Ascending aorta (tissue), 2 donors: ENCODE measurements around the gene PRDM13. TPM values are rescaled to one million over a fixed set of nuclear protein-coding genes. Genes with fewer than 3 reads are reported as not detected.
"Not testable (repeated sequence)": the region's sequence is repeated elsewhere in the genome, so short reads cannot be mapped to it uniquely, and the experiment has no call there.

ENCODE experiments used
- DNase-seq, 2 donors: peaks; one replicate each; pipeline ENCODE4 v3.0.0-alpha.2; 2019; ENCODE audit warnings: low spot score in 2 of 2
- H3K27ac ChIP-seq, 2 donors: fragments of 200-600 bp; sonication (generic); one replicate each; pipeline ENCODE4 v1.5.1; 2016 to 2017; ENCODE audit warnings: mild to moderate bottlenecking in 1 of 2
- H3K27me3 ChIP-seq: fragments of 200-600 bp; sonication (generic); one replicate; pipeline ENCODE4 v1.5.1; 2017
- H3K36me3 ChIP-seq, 2 donors: fragments of 200-600 bp; sonication (generic); one replicate each; pipeline ENCODE4 v1.5.1; 2016
- H3K4me1 ChIP-seq, 2 donors: fragments of 200-600 bp; sonication (generic); one replicate each; pipeline ENCODE4 v1.5.1; 2016 to 2017; ENCODE audit warnings: mild to moderate bottlenecking in 1 of 2
- H3K4me3 ChIP-seq, 2 donors: fragments of 200-600 bp; sonication (generic); one replicate each; pipeline ENCODE4 v1.5.1; 2016 to 2017; ENCODE audit warnings: mild to moderate bottlenecking in 1 of 2
- H3K9me3 ChIP-seq, 2 donors: fragments of 200-600 bp; sonication (generic); one replicate each; pipeline ENCODE4 v1.5.1; 2016
- CTCF ChIP-seq, 3 experiments: fragments of 200-600 bp in 2 of 3; fragments of 450-650 bp in 1 of 3; sonication (generic) in 2 of 3; IDR thresholded peaks; one replicate each; pipeline ENCODE4 v1.5.1; 2016 to 2019; ENCODE audit warnings: antibody characterized with exemption in 3 of 3, mild to moderate bottlenecking in 1 of 3, moderate library complexity in 1 of 3
- intact Hi-C: fragments of 100-400 bp; cut with DNase I; formaldehyde crosslinking; loops from one replicate; pipeline ENCODE4 v1.15.1; 2023
- total RNA-seq: library from RNA; depleted of rRNA; stranded (reverse); fragments of >200 nt; gene quantifications from one replicate; pipeline ENCODE4 v1.1.0, GENCODE V29; 2016

The PRDM13 gene
- total RNA-seq, 1 donor from 2014 or later: not detected

DNA sequence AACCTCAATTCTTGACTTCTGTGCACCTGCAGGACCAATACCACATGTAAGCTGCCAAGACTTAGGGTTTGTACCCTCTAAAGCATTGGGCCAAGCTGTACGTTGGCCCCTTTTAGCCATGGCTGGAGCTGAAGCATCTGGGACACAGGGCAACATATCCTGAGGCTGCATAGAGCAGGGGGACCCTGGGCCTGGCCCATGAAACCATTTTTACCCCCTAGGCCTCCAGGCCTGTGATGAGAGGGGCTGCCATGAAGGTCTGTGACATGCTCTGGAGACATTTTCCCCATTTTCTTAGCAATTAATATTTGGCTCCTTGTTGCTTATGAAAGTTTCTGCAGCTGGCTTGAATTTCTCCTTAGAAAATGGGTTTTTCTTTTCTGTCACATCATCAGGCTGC is 31.0 kb downstream of the PRDM13 start:
- Histone ChIP-seq H3K4me1 (no peaks in the 10 kb centered on the region), H3K27ac (no peak overlapping the region), H3K4me3 (no peak overlapping the region), H3K27me3 (no peaks in the 10 kb centered on the region), H3K36me3 (no peaks in the 10 kb centered on the region), H3K9me3 (peaks cover 0 to 13% of the 10 kb centered on the region in 2 donors)
- no peak for TF ChIP-seq CTCF (IDR thresholded peaks at IDR 0.05)
- intact Hi-C loops: no loop called here
- no peak for DNase-seq

GRCh38 chr6:99638358-99638757 is 31.7 kb downstream of the PRDM13 start:
- H3K27me3 ChIP-seq, DNase-seq, H3K36me3 ChIP-seq, H3K4me1 ChIP-seq, intact Hi-C loops, H3K27ac ChIP-seq, H3K4me3 ChIP-seq: not testable (repeated sequence)
- peaks cover 0 to 13% of the 10 kb centered on the region in 2 donors for H3K9me3 ChIP-seq

DNA sequence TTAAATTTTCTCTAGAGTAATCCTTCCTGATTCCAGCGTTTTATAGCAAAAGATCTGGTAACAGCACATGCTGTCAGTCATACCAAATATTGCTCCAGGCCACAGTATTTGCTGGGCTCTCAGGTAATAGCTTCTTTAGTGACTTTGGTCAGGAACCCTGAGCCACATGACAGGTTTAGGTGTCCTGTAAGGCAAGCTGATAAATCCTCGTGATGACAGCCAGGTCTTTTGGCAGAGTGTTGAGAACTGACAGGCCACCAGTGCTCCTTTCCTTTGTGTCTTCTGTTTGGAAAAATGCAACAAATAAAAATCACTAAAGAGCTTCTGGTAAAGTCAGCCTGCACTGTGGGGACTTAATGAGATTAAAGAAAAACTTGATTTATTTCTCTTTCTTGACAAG is 34.6 kb downstream of the PRDM13 start:
- intact Hi-C loops: no loop called here
- Histone ChIP-seq H3K4me1 (no peaks in the 10 kb centered on the region), H3K27me3 (no peaks in the 10 kb centered on the region), H3K9me3 (peaks cover 0 to 13% of the 10 kb centered on the region in 2 donors), H3K27ac (no peak overlapping the region), H3K4me3 (no peak overlapping the region), H3K36me3 (no peaks in the 10 kb centered on the region)
- TF ChIP-seq CTCF (IDR thresholded peaks at IDR 0.05): no peak
- DNase-seq: no peak

- intact Hi-C loops: no loop called here
- Histone ChIP-seq H3K4me3 (no peak overlapping the region), H3K36me3 (no peaks in the 10 kb centered on the region), H3K9me3 (no peaks in the 10 kb centered on the region), H3K27ac (no peak overlapping the region), H3K27me3 (no peaks in the 10 kb centered on the region), H3K4me1 (no peaks in the 10 kb centered on the region)
- DNase-seq: no peak
- TF ChIP-seq CTCF (IDR thresholded peaks at IDR 0.05): no peak
Measured at GRCh38 chr6:99645986-99646385, 39.4 kb downstream of the PRDM13 start.

DNA sequence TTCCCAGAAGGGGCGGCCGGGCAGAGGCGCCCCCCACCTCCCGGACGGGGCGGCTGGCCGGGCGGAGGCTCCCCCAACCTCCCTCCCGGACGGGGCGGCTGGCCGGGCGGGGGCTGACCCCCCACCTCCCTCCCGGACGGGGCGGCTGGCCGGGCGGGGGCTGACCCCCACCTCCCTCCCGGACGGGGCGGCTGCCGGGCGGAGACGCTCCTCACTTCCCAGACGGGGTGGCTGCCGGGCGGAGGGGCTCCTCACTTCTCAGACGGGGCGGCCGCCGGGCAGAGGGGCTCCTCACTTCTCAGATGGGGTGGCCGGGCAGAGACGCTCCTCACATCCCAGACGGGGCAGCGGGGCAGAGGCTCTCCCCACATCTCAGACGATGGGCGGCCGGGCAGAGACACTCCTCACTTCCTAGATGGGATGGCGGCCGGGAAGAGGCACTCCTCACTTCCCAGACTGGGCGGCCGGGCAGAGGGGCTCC is 43.5 kb downstream of the PRDM13 start:
- H3K9me3 ChIP-seq, H3K36me3 ChIP-seq, H3K4me1 ChIP-seq, H3K4me3 ChIP-seq, DNase-seq, intact Hi-C loops, H3K27ac ChIP-seq, H3K27me3 ChIP-seq: not testable (repeated sequence)

- no peaks in the 10 kb centered on the region for H3K4me1 ChIP-seq
- H3K4me3 ChIP-seq: no peak overlapping the region
- H3K27me3 ChIP-seq: no peaks in the 10 kb centered on the region
- intact Hi-C loops: no loop called here
- TF ChIP-seq CTCF (IDR thresholded peaks at IDR 0.05): no peak
- H3K9me3 ChIP-seq: no peaks in the 10 kb centered on the region
- no peak for DNase-seq
- H3K27ac ChIP-seq: no peak overlapping the region
- no peaks in the 10 kb centered on the region for H3K36me3 ChIP-seq
Measured at GRCh38 chr6:99660206-99660605, 53.6 kb downstream of the PRDM13 start.

DNA sequence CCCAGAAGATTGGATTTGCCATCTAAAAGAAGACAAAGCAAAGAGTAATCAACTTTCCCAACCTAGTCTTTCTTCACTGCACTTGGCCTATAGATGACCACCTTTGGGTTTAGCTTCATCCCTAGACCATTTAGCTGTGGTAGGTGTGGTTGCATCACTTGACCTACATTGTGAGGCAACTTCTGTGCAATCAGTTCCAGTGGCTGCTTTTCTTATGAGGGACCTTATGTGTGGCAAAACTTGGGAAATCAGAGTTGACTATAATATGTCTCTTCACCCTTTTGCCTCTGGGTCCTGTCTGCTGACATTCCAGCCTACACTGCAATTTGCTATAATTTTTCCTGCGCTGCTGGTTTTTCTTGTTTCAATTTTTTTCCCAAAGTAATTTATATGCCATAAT is 55.2 kb downstream of the PRDM13 start:
- no peaks in the 10 kb centered on the region for H3K36me3 ChIP-seq
- H3K27ac ChIP-seq: no peak overlapping the region
- H3K4me3 ChIP-seq: no peak overlapping the region
- no peaks in the 10 kb centered on the region for H3K9me3 ChIP-seq
- H3K27me3 ChIP-seq: no peaks in the 10 kb centered on the region
- intact Hi-C loops: no loop called here
- no peaks in the 10 kb centered on the region for H3K4me1 ChIP-seq
- no peak for DNase-seq
- TF ChIP-seq CTCF (IDR thresholded peaks at IDR 0.05): no peak
